AG09319 (cell line): Measurements from ENCODE around the gene ZNF804B.

Experiments used
- DNase-seq: peaks from one replicate; pipeline ENCODE4 v3.0.0-alpha.2; 2010; ENCODE audit warnings: low read depth; ENCODE audit errors: extremely low read depth
- CTCF ChIP-seq: IDR thresholded peaks from 2 replicates; pipeline ENCODE4 v1.5.1; 2011; ENCODE audit warnings: low read depth, mild to moderate bottlenecking, inconsistent platforms, low read length, moderate library complexity

The ZNF804B gene

GRCh38 chr7:89012016-89012415, 252.5 kb downstream of the ZNF804B start:
- no peak for DNase-seq
- no peak for TF ChIP-seq CTCF

GRCh38 chr7:89017695-89018094, 258.2 kb downstream of the ZNF804B start:
- no peak for DNase-seq
- no peak for TF ChIP-seq CTCF

- TF ChIP-seq CTCF, result no peak
- DNase-seq, result no peak
These were observed 262.2 kb downstream of the ZNF804B start for GRCh38 chr7:89021741-89022140.

- no peak for DNase-seq
These were observed 263.7 kb downstream of the ZNF804B start for GRCh38 chr7:89023206-89023605.

DNA sequence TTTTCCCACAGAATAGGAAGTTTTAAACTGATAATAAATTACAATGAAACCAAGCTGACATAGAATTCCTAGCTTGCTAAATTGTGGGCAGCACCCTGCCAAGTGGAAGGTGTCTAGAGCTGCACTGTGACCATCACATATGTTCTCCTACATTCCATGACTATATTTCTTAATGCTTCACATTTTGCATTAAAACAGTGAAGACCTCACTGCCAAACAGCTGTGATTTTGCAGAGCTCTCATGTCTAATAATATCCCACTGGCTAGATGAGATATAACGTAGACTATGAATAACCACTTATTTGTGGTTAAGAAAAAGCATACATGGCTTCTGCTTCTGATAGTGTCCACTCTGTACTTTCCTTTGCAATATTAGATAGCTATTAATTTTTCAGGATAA, 264.4 kb downstream of the ZNF804B start:
- DNase-seq, result no peak

More at GRCh38 chr7:89023206-89023605, 263.7 kb downstream of the ZNF804B start:
- TF ChIP-seq CTCF, result no peak

GRCh38 chr7:89027781-89028180, 268.3 kb downstream of the ZNF804B start:
- TF ChIP-seq CTCF, result no peak
- no peak for DNase-seq

More for the DNA sequence above, 264.4 kb downstream of the ZNF804B start:
- no peak for TF ChIP-seq CTCF

- no peak for TF ChIP-seq CTCF
- DNase-seq, result no peak
These were observed 268.8 kb downstream of the ZNF804B start for GRCh38 chr7:89028319-89028718.
